MM.1S (cell line): ENCODE measurements around the gene KAT7.

Experiments
- DNase-seq: peaks from one replicate; pipeline ENCODE4 v3.0.0-alpha.2; 2015
- H2AFZ ChIP-seq: fragments of 300-600 bp; sonication (generic); 2 replicates; pipeline ENCODE4 v1.6.0; 2016; ENCODE audit warnings: antibody characterized with exemption, low read length
- H3F3A ChIP-seq: fragments of 300-600 bp; sonication (generic); 2 replicates; pipeline ENCODE4 v1.6.1; 2016; ENCODE audit warnings: mild to moderate bottlenecking, antibody characterized with exemption, low read length, moderate library complexity, mixed read lengths; ENCODE audit not compliant: insufficient read depth
- H3K27ac ChIP-seq: fragments of 300-600 bp; sonication (generic); 2 replicates; pipeline ENCODE4 v1.5.1; 2016; ENCODE audit warnings: mild to moderate bottlenecking, low read length
- H3K27me3 ChIP-seq: fragments of 300-600 bp; sonication (generic); replicated peaks from 2 replicates; pipeline ENCODE4 v1.6.0; 2016; ENCODE audit warnings: low read length; ENCODE audit not compliant: insufficient read depth
- H3K36me3 ChIP-seq: fragments of 300-600 bp; sonication (generic); replicated peaks from 2 replicates; pipeline ENCODE4 v1.6.1; 2016; ENCODE audit warnings: mild to moderate bottlenecking, low read length, mixed read lengths; ENCODE audit not compliant: insufficient read depth
- H3K4me1 ChIP-seq: fragments of 300-600 bp; sonication (generic); 2 replicates; pipeline ENCODE4 v1.6.1; 2016; ENCODE audit warnings: low read length, mixed read lengths
- H3K4me2 ChIP-seq: fragments of 300-600 bp; sonication (generic); 2 replicates; pipeline ENCODE4 v1.6.0; 2016; ENCODE audit warnings: low read depth, low read length
- H3K4me3 ChIP-seq: fragments of 300-600 bp; sonication (generic); 2 replicates; pipeline ENCODE4 v1.5.1; 2016; ENCODE audit warnings: low read length, mixed read lengths
- H3K79me2 ChIP-seq: fragments of 300-600 bp; sonication (generic); 2 replicates; pipeline ENCODE4 v1.6.1; 2016; ENCODE audit warnings: mixed run types, low read length, mixed read lengths
- H3K9ac ChIP-seq: fragments of 300-600 bp; sonication (generic); 2 replicates; pipeline ENCODE4 v1.6.1; 2016; ENCODE audit warnings: low read length, mixed read lengths
- H3K9me2 ChIP-seq: fragments of 300-600 bp; sonication (generic); replicated peaks from 2 replicates; pipeline ENCODE4 v1.6.1; 2016; ENCODE audit warnings: mild to moderate bottlenecking, low read length, mixed read lengths; ENCODE audit not compliant: insufficient read depth
- H3K9me3 ChIP-seq: fragments of 300-600 bp; sonication (generic); replicated peaks from 2 replicates; pipeline ENCODE4 v1.6.1; 2016; ENCODE audit warnings: mild to moderate bottlenecking, low read length, mixed read lengths; ENCODE audit not compliant: insufficient read depth
- H4K20me1 ChIP-seq: fragments of 300-600 bp; sonication (generic); 2 replicates; pipeline ENCODE4 v1.6.1; 2016; ENCODE audit warnings: mild to moderate bottlenecking, low read length, moderate library complexity, mixed read lengths; ENCODE audit not compliant: insufficient read depth
- EZH2 ChIP-seq: fragments of 300-600 bp; sonication (generic); optimal IDR thresholded peaks from 2 replicates; pipeline ENCODE3; 2017; ENCODE audit warnings: low read depth, mild to moderate bottlenecking, antibody characterized with exemption, low read length, mixed read lengths
- EZH2phosphoT487 ChIP-seq: fragments of 300-600 bp; sonication (generic); IDR thresholded peaks from 2 replicates; pipeline ENCODE4 v1.6.1; 2018; ENCODE audit warnings: antibody characterized with exemption, low read length
- TF ChIP-seq, protein P1 (sequence below): fragments of 300-600 bp; sonication (generic); IDR thresholded peaks from 2 replicates; pipeline ENCODE4 v1.5.1; 2016; ENCODE audit warnings: antibody characterized with exemption, low read length, mixed read lengths

KAT7 gene

DNA sequence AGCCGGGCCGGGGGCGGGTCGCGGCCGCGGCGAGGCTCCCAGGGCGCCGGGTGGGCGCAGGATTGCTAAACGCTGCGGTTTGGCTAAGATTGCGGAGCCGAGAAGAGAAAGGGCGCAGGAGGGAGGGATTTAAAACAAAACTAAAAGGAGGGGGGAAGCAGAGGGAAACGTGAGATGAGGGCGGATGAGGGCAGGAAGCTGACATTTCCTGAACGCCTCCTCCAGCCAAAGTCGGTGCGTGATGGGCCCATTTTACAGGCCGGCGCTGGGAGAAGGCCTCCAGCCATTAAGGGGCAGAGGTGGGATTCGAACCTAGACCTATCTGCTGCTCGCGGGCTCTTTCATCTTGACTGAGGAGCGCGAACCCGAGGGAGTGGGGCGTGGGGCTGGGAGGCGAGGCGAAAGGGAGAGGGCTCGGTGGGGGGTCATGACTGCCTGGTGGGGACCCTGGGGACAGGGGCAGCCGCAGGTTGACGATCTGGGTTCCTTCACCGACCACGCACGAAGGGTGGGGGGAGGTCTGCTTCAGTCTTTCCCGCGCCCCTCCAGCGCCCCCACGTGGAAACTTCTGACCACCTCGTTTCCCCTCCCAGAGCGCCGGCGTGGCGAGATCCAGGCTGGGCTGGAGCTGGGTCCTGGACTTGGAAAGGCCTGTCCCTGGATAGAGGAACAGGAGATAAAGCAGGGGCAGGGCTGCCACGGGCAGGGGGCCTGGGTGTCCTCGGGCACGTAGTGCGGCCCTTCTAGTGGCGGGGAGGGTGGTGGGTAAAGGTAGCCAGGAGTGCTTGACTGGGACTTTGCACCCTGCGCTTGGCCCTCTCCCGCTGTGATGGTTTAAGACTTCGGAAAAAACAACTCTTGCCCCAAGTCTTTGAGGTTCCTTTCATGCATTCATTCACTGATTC lies 63.2 kb downstream of the KAT7 start:
- Histone ChIP-seq H3K9me2 (no peaks in the 10 kb centered on the region), H4K20me1 (no peaks in the 10 kb centered on the region), H3K4me2 (peak overlapping the region; percentile 95), H3K27ac (no peak overlapping the region), H2AFZ (peak overlapping the region; percentile 75), H3K4me3 (peak overlapping the region; percentile 67), H3K4me1 (0 out of 2 replicates have a peak, but pooled peaks cover 4% of the 10 kb centered on the region), H3K36me3 (no peaks in the 10 kb centered on the region), H3K9ac (peak overlapping the region; percentile 45; the same call in 1 of the 2 replicates), H3F3A (no peaks in the 10 kb centered on the region), H3K9me3 (no peaks in the 10 kb centered on the region), H3K79me2 (no peaks in the 10 kb centered on the region), H3K27me3 (peaks cover 8% of the 10 kb centered on the region)
- TF ChIP-seq, protein P1, sequence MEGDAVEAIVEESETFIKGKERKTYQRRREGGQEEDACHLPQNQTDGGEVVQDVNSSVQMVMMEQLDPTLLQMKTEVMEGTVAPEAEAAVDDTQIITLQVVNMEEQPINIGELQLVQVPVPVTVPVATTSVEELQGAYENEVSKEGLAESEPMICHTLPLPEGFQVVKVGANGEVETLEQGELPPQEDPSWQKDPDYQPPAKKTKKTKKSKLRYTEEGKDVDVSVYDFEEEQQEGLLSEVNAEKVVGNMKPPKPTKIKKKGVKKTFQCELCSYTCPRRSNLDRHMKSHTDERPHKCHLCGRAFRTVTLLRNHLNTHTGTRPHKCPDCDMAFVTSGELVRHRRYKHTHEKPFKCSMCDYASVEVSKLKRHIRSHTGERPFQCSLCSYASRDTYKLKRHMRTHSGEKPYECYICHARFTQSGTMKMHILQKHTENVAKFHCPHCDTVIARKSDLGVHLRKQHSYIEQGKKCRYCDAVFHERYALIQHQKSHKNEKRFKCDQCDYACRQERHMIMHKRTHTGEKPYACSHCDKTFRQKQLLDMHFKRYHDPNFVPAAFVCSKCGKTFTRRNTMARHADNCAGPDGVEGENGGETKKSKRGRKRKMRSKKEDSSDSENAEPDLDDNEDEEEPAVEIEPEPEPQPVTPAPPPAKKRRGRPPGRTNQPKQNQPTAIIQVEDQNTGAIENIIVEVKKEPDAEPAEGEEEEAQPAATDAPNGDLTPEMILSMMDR: peak; percentile 63
- TF ChIP-seq EZH2phosphoT487 (no peak), EZH2 (no peak)
- peak; percentile 44 for DNase-seq

DNA sequence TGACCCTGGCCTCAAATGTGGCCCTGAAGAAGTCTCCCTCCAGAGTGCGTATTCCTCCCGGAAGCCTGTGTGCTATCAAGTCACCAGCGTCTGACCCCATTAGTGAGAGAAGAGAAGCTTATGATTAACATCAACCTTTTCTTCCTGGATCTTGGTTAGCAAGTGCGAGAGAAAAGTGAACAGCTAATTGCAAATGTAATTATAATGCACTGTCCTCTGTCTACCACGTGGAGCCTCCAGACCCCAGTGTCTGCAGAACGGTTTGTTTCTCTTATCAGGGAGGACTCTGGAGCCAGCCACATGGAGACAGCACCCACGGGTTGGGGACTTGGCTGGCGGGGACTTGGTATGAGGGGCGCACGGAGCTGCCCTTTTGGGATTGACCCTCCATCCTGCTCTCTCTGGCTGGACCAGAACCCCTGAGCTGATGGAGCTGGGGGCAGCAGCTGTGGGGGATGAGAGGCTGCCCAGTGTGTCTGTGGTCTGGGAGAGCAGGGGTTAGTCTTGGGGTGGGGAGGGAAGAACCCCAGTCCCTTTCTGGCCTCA lies 65.1 kb downstream of the KAT7 start:
- H3K9me3 ChIP-seq: no peaks in the 10 kb centered on the region
- peaks cover 8% of the 10 kb centered on the region for H3K27me3 ChIP-seq
- TF ChIP-seq, protein P1: no peak
- TF ChIP-seq EZH2: no peak
- H3K4me3 ChIP-seq: no peak overlapping the region
- no peak overlapping the region for H3K27ac ChIP-seq
- no peaks in the 10 kb centered on the region for H3K36me3 ChIP-seq
- no peaks in the 10 kb centered on the region for H4K20me1 ChIP-seq
- no peaks in the 10 kb centered on the region for H3F3A ChIP-seq
- H2AFZ ChIP-seq: no peak overlapping the region
- no peaks in the 10 kb centered on the region for H3K79me2 ChIP-seq
- no peaks in the 10 kb centered on the region for H3K9me2 ChIP-seq
- DNase-seq: no peak
- no peak overlapping the region for H3K9ac ChIP-seq
- 0 out of 2 replicates have a peak, but pooled peaks cover 8% of the 10 kb centered on the region for H3K4me1 ChIP-seq
- no peak overlapping the region for H3K4me2 ChIP-seq

DNA sequence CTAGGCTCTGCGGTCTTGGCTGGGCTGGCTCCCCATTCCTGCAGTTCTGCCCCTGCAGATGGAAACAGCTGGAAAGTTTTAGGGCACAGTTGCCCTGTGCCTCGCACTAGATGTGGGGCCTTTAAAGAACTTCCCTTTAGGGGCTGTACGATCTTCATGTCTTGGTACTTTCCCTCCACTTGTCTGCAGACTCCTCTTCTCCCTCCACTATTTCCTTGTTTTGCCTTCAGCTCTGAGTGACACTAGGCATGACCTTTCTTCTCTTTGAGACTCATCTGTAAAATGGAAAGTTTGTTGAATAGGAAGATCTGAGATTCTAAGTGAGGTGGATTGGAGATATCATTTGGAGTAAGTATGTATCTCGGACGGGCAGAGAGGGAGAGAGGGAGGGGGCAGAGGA lies 65.6 kb downstream of the KAT7 start:
- no peak overlapping the region for H2AFZ ChIP-seq
- TF ChIP-seq, protein P1: no peak
- TF ChIP-seq EZH2phosphoT487 (no peak), EZH2 (no peak)
- no peaks in the 10 kb centered on the region for H3K9me2 ChIP-seq
- H3K79me2 ChIP-seq: no peaks in the 10 kb centered on the region
- DNase-seq: no peak
- H3K27ac ChIP-seq: no peak overlapping the region
- 0 out of 2 replicates have a peak, but pooled peaks cover 8% of the 10 kb centered on the region for H3K4me1 ChIP-seq
- no peaks in the 10 kb centered on the region for H3K9me3 ChIP-seq
- H3K9ac ChIP-seq: no peak overlapping the region
- no peaks in the 10 kb centered on the region for H4K20me1 ChIP-seq
- H3K4me2 ChIP-seq: no peak overlapping the region
- H3K36me3 ChIP-seq: no peaks in the 10 kb centered on the region
- no peaks in the 10 kb centered on the region for H3F3A ChIP-seq
- H3K4me3 ChIP-seq: no peak overlapping the region
- H3K27me3 ChIP-seq: peaks cover 8% of the 10 kb centered on the region
